Mucosa of descending colon (tissue), 3 donors: ENCODE measurements around the gene MTURN. TPM values are rescaled to one million over a fixed set of nuclear protein-coding genes. Genes with fewer than 3 reads are reported as not detected.

Source experiments
- ATAC-seq: fragments of 200-7000 bp; cut with Tn5 transposase; one replicate; pipeline ENCODE4 v1.9.1; 2020; ENCODE audit warnings: mild to moderate bottlenecking, moderate library complexity
- DNase-seq, 3 donors: peaks; one replicate each; pipeline ENCODE4 v3.0.0-alpha.2; 2020
- H3K36me3 ChIP-seq: fragments of 200-600 bp; one replicate; pipeline ENCODE4 v1.8.0; 2021; ENCODE audit warnings: low read depth, mild to moderate bottlenecking
- H3K4me1 ChIP-seq: fragments of 200-600 bp; one replicate; pipeline ENCODE4 v1.8.0; 2021; ENCODE audit warnings: low read depth, mild to moderate bottlenecking
- H3K4me3 ChIP-seq: fragments of 200-600 bp; one replicate; pipeline ENCODE4 v1.8.0; 2021; ENCODE audit warnings: mild to moderate bottlenecking
- H3K9me3 ChIP-seq: fragments of 200-600 bp; one replicate; pipeline ENCODE4 v1.8.0; 2021; ENCODE audit warnings: mild to moderate bottlenecking
- intact Hi-C, 2 donors: fragments of 100-400 bp; cut with DNase I in 1 of 2; cut with micrococcal nuclease in 1 of 2; formaldehyde crosslinking; loops; one replicate each; pipeline versions ENCODE4 v1.11.0 to v1.11.1; 2022; cut with DNase I, micrococcal nuclease
- long read RNA-seq, 2 donors: library from polyadenylated mRNA; unstranded; transcript quantifications; one replicate each; pipeline ENCODE4 v2.0.0, GENCODE V29; 2019 to 2021
- total RNA-seq, 3 donors: library from RNA; stranded (reverse); fragmentation: NEBNext Ultra II Directional in 2 of 3; extraction: Animal tissue kit (Norgen Biotek cat#: 25700) in 2 of 3; gene quantifications; one replicate each; pipeline versions ENCODE4 v1.2.1 to v1.2.4, GENCODE V29; 2021 to 2023
- TF ChIP-seq, protein P1 (sequence below): fragments of 200-600 bp; IDR thresholded peaks from one replicate; pipeline ENCODE4 v1.8.0; 2022; ENCODE audit warnings: antibody characterized with exemption, mild to moderate bottlenecking
- donor health status: DM: no; HTN: no; CAD: no; lungs with moderate emphysema.
- donor health status: DM: no; HTN: no; CAD: no.
- donor health status: DM: no; HTN: yes; CAD: no.

The MTURN gene
- 10 to 100 TPM in 1 of 3 donors, 1 to 10 TPM in 2; 7.2 to 62.0 (median 9.7) TPM for total RNA-seq
- long read RNA-seq, donor 1, full-length matches to known transcripts, result 31 of 50 reads
- long read RNA-seq, donor 1, partial matches to known transcripts, result 0 of 50 reads
- long read RNA-seq, donor 1, other reads (novel, unspliced or antisense), result 19 of 50 reads
- long read RNA-seq, donor 2, result 0 reads

DNA sequence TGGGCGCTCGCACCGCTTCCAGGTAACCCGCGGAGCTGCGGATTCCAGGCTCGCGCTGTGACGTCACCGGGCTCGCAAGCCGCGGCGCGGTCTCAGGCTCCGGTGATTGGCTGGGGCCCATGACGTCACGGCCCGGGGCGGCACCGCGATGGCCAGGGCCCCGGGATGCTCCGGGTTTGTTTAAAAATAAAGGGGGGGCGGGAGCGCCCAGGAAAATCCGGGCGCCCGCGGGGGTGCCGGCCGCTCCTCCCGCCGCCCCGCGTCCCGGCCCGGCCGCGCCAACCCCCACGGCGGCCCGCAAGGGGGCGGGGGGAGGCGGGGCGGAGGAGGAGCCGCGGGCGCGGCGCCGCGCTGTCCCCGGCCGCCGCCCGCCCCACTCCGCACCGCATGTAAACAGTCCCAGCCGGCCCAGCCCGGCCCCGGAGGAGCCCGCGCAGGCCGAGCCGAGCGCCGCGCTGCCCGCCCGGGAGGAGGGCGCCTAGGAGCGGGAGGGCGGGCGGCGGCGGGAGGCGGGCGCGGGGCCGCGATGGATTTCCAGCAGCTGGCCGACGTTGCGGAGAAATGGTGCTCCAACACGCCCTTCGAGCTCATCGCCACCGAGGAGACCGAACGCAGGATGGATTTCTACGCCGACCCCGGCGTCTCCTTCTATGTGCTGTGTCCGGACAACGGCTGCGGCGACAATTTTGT lies at the start of gene MTURN:
Gene MTURN, plus strand, starts transcription at position 376 of the 690 bp plus-strand sequence. Its CDS starts 151 bp downstream, at position 527.
- Histone ChIP-seq H3K9me3 (no peaks in the 10 kb centered on the region), H3K4me1 (no peaks in the 10 kb centered on the region), H3K36me3 (no peaks in the 10 kb centered on the region), H3K4me3 (peak within 1 kb of the TSS; percentile 72)
- ATAC-seq (peak; percentile 87), DNase-seq (peak; percentile 92)
- intact Hi-C loops, result no loop called here
- TF ChIP-seq, protein P1, sequence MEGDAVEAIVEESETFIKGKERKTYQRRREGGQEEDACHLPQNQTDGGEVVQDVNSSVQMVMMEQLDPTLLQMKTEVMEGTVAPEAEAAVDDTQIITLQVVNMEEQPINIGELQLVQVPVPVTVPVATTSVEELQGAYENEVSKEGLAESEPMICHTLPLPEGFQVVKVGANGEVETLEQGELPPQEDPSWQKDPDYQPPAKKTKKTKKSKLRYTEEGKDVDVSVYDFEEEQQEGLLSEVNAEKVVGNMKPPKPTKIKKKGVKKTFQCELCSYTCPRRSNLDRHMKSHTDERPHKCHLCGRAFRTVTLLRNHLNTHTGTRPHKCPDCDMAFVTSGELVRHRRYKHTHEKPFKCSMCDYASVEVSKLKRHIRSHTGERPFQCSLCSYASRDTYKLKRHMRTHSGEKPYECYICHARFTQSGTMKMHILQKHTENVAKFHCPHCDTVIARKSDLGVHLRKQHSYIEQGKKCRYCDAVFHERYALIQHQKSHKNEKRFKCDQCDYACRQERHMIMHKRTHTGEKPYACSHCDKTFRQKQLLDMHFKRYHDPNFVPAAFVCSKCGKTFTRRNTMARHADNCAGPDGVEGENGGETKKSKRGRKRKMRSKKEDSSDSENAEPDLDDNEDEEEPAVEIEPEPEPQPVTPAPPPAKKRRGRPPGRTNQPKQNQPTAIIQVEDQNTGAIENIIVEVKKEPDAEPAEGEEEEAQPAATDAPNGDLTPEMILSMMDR, result no peak

DNA sequence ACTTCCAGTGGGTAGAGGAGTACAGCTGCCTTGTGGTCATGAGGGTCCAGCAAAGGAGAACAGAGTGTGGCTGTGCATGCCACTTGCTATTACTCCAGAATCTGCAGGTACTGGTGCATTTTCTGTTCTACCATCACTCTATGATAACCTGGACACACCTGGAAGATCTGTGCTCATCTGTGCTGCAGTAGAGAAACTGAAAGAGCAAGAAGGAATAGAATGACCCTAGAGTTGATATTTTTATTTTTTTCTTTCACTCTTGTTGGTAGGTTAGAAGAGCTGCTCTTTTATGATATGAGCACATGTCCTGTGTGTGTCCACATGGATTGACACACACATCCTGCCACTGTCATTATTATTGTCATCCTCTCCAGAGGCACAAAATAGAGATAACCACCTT lies 48.3 kb upstream of the MTURN start:
- TF ChIP-seq, protein P1, result no peak
- intact Hi-C loops, result no loop called here
- no peak for ATAC-seq
- Histone ChIP-seq H3K4me3 (no peak overlapping the region), H3K36me3 (no peaks in the 10 kb centered on the region), H3K9me3 (no peaks in the 10 kb centered on the region), H3K4me1 (no peaks in the 10 kb centered on the region)
- no peak for DNase-seq

DNA sequence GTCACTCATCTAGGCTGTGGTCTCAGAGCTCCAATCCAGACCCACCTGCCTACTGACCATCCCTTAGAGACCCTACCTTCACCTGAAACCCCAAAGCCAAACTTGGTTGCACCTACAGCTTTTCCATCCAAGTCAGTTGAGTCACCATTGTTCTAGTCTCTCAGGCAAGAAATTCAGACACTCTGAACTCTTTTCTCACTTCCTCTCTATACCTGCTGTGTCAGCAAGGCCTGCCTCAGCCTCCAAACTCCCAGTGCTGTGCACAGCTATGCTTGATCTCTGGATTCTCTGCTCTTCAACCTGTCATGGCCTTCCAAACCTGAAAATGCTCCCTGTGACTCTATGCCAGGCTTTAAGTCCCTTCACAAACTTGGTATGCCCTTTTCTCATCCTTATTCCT lies 47.4 kb upstream of the MTURN start:
- intact Hi-C loops, result no loop called here
- no peak for ATAC-seq
- no peak for DNase-seq
- Histone ChIP-seq H3K4me3 (no peak overlapping the region), H3K36me3 (no peaks in the 10 kb centered on the region), H3K4me1 (no peaks in the 10 kb centered on the region), H3K9me3 (no peaks in the 10 kb centered on the region)
- TF ChIP-seq, protein P1, result no peak

DNA sequence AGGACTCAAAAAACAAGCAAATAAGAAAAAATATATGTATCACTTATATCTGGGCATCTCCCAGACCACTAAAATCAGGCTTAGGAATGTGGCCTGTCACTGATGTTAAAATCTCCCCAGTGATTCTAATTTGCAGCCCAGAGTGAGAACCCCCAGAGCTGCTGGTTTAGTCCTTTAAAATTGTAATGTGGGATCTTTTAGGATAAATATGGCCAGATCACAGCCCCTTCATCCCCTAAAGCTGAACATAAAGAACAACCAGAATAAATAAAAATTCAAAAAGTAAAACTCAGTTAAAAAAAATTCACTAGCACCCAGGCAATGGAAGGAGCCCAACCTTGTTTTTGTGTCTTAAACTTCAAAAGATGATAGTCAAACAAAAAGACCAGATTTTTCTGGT lies 46.4 kb upstream of the MTURN start:
- DNase-seq, result no peak
- TF ChIP-seq, protein P1, result no peak
- Histone ChIP-seq H3K4me1 (no peaks in the 10 kb centered on the region), H3K36me3 (no peaks in the 10 kb centered on the region), H3K4me3 (no peak overlapping the region), H3K9me3 (no peaks in the 10 kb centered on the region)
- ATAC-seq, result no peak
- intact Hi-C loops, result no loop called here

DNA sequence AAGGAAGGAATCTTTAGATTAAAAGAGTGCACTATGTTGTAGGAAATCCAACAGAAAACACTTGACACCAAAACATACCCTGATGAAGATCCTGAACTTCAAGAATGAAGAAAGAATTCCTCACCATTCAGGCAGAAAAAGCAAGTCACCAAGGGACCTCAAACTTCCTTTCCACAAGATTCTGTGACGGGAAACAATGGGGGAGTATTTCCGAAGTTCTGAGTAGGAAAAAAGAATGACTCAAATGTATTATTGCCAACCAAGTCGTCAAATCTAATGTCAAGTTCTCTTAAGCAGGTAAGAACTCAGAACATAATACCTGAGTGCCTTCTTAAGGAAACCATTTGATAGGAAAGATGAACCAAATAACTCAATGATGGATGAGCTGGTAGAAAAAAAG lies 44.7 kb upstream of the MTURN start:
- intact Hi-C loops, result no loop called here
- TF ChIP-seq, protein P1, result no peak
- DNase-seq, result no peak

More for the DNA sequence above, 44.7 kb upstream of the MTURN start:
- H3K4me1 ChIP-seq, result no peaks in the 10 kb centered on the region
- ATAC-seq, result no peak
- no peak overlapping the region for H3K4me3 ChIP-seq
- no peaks in the 10 kb centered on the region for H3K36me3 ChIP-seq
- no peaks in the 10 kb centered on the region for H3K9me3 ChIP-seq
